GM18873 (cell line): ENCODE results near the gene CNN2.

Experiments used
- ATAC-seq: cut with Tn5 transposase; IDR thresholded peaks from one replicate; pipeline ENCODE4 v1.9.1; 2021; ENCODE audit warnings: mild to moderate bottlenecking, moderate library complexity, moderate number of reproducible peaks; ENCODE audit not compliant: unreplicated experiment, low FRiP score

The CNN2 gene

DNA sequence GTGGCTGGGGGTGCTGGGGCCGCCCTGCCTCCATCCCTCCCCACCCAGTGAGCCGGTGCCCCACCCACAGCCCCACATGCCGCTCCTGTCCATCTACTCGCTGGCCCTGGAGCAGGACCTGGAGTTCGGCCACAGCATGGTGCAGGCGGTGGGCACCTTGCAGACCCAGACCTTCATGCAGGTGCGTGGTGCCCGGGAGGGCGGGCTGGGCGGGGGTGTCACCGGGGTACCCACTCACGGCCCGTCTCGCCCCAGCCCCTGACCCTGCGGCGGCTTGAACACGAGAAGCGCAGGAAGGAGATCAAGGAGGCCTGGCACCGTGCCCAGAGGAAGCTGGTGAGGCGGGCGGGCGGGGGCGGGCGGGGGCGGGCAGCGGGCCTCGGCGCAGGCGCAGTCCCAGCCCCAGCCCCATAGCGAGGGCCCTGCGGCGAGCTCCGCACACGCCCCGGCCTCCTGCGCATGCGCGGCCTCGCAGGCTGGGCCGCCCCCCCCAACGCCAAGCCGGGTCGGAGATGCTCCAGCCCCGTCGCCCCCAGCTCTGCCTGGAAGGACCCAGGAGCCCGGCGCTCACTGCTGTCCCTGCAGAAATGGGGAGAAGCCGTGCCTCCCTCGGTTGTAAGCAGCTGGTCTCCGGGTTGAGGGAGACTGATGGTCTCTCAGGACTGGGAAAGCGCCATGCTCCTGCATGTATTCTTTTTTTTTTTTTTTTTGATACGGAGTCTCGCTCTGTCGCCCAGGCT, 48.3 kb downstream of the CNN2 start:
- ATAC-seq, result no peak

DNA sequence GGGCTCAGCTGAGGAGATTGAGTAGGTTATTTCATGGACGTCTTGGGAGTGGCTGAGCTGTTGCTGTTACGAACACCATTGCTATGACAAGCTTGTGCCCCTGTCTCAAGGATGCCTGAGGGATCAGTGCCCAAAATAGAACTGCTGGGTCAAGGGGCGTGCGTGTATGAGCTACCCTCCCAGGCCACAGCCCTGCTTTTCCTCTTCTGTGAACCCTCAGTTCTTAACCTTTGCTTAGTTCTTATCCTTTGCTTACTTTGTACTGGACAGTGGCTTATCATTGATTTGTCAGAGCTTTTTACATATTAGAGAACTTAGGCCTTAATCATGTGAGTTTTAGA, 49.6 kb downstream of the CNN2 start:
- ATAC-seq, result no peak

DNA sequence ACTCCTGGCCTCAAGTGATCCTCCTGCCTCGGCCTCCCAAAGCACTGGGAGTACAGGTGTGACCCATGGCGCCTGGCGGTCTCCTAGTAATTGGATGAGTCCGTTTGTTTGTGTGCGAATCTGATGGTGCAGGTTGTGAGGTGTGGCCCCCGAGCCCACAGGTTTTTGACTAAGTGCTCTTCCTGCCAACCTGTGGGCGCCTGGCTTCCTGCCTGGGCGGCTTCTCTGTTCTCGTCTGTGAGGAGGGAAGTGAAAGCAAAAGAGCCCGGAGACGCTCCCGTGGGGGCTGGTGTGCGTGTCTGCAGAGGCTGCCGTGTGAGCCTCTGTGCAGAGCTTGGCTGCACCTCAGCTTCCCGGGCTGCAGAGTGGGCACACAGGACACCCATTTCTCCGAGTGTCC, 50.5 kb downstream of the CNN2 start:
- ATAC-seq, result peak; percentile 60

DNA sequence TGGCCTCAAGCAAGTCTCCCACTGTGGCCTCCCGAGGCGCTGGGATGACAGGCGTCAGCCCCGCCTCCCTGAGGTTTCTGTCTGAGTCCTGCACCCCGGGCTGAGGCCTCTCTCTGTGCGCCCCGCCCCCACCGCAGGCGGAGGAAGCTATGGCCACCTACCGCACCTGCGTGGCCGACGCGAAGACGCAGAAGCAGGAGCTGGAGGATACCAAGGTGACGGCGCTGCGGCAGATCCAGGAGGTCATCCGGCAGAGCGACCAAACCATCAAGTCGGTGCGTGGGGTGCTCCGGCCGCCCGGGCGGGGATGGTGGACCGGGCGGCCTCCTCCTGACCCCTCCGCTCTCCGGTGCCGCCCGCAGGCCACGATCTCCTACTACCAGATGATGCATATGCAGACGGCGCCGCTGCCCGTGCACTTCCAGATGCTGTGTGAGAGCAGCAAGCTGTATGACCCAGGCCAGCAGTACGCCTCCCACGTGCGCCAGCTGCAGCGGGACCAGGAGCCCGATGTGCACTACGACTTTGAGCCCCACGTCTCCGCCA, 53.2 kb downstream of the CNN2 start:
- ATAC-seq, result no peak

DNA sequence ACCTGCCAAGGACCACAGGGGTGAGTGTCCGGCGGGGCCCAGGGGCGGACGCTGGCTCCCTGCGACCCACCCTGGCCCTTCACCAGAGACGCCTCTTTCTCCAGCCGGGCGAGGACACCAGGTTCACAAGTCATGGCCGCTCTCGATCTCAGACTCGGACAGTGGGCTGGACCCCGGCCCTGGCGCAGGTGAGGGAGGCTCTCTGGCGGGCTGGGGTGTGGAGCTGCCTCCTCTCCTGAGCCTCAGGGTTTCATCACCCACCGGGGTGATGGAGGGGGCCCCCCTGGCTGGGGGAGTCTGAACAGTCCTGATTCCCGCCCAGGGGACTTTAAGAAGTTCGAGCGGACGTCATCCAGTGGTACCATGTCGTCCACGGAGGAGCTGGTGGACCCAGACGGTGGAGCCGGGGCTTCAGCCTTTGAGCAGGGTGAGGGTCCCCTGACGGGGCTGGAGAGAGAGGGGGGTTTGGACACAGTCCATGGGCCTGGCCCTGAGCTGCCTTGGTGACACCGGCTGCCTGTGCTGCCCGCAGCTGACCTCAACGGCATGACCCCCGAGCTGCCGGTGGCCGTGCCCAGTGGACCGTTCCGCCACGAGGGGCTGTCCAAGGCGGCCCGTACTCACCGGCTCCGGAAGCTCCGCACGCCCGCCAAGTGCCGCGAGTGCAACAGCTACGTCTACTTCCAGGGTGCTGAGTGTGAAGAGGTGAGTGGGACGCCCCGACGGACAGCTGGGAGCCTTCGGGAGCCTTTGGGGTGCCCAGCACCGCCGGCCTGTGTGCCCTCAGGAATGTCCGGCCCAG, 54.2 kb downstream of the CNN2 start:
- no peak for ATAC-seq

DNA sequence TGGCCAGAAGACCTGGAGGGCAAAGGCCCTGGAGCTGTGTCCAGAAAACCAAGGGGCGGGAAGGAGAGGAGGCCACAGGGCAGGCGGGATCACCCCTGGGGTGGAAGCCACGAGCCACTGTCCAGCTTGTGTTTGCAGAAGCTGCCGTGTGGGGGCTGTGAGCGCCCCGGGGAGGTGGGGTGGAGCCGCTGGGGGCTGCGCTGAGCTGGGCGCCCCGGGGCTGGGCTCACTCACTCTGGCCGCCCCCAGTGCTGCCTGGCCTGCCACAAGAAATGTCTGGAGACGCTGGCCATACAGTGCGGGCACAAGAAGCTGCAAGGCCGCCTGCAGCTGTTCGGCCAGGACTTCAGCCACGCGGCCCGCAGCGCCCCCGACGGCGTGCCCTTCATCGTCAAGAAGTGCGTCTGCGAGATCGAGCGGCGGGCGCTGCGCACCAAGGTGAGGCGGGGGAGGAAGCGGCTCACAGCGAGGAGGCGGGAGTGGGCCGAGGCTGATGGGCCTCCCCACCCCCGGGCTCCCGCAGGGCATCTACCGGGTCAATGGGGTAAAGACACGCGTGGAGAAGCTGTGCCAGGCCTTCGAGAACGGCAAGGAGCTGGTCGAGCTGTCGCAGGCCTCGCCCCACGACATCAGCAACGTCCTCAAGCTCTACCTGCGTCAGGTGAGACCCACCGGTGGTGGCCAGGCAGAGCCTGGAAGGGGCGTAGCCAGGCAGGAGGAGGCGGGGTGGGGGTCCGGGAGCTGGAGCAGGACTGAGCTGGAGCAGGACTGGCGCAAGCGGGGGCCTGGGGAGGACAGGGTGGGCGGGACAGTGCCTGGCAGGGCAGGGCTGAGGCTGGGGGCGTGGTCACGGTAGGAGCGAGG, 55.1 kb downstream of the CNN2 start:
- ATAC-seq, result no peak

DNA sequence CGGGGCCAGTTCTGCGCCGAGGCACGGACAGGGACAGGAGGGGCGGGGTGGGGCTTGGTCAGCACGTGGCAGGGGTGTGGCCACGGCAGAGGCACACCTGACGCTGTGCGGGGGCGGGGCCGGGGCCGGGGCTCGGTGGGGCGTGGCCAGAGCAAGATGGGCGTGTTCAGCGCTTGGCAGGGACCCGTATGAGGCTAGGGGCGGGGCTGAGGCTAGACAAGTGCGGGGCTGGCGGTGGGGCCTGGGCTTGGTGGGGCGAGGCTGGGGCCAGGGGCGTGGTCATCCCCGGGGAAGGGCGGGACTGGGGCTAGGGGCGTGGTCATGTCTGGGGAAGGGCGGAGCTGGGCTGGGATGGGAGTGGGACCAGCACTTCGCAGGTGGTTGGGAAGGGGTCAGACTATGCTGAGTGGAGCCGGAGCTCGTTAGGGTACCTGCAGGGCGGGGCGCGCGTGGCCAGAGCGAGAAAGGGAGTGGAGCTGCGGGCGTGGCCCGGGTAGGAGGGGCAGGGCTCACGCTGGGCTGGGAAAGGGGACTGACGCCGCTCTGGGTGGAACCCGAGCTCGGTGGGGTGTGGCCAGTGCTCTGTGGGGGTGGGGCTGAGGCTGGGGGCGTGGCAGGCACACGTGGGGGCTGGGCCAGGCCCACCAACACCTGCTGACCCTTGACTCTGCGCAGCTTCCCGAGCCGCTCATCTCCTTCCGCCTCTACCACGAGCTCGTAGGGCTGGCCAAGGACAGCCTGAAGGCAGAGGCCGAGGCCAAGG, 55.9 kb downstream of the CNN2 start:
- no peak for ATAC-seq

DNA sequence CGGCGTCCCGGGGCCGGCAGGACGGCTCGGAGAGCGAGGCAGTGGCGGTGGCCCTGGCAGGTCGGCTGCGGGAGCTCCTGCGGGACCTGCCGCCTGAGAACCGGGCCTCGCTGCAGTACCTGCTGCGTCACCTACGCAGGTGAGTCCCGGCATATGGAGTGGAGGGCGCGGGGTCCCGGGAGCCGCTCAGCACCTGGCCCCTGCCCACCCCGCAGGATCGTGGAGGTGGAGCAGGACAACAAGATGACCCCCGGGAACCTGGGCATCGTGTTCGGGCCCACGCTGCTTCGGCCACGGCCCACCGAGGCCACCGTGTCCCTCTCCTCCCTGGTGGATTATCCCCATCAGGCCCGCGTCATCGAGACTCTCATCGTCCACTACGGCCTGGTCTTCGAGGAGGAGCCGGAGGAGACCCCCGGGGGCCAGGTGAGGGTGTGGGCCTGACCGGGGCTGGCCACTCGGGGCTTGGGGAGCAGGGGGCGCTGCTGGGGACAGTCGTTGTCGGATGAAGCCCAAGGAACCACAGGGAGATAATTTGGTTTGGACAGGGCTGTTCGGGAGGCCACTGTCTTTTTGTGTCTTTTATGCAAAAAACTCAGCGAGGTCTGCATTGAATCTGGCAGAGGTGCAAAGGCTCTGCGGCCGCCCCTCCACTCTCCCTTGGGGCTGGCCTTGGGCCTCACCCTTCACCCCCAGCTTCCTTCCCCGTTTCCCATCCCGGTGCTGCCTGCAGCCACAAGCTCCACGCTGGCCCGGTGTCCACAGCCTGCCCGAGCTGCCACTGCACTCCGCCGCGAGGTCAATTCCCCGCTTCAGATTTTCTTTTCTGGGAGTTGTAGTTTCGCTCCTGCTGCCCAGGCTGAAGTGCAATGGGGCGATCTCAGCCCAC, 56.8 kb downstream of the CNN2 start:
- ATAC-seq, result no peak

DNA sequence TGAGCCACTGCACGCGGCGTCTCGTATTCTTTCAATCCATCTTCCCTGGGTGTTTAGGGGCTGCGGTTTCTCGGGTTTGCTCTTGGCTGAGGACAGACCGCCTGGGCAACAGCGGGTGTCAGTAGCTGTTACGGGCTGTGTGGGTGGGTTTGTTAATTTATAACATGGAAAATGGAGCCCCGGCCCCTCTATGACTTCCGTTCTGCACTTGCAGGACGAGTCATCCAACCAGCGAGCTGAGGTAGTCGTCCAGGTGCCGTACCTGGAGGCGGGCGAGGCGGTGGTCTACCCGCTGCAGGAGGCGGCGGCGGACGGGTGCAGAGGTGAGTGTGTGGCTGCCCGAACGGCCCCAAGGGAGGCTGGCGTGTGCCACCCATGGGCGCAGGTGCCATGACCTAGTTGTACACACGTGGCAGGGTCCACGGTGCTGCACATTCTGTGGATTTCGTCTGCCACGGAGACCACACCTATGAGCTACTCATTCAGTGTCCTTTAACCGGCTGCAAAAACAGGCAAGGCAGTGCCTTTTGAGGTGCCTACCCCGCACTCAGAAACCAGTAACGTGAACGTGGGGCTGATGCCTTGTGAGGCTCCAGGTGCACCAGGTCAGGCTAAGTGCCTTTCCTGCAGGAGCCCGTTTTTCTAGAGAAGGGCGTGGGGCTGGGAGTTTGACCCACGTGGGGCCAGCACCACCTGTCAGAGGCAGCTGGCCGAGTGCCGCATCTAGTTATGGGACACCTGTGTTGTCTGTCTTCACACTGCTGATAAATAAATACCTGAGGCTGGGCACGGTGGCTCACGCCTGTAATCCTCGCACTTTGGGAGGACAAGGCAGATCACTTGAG, 57.8 kb downstream of the CNN2 start:
- ATAC-seq, result no peak

DNA sequence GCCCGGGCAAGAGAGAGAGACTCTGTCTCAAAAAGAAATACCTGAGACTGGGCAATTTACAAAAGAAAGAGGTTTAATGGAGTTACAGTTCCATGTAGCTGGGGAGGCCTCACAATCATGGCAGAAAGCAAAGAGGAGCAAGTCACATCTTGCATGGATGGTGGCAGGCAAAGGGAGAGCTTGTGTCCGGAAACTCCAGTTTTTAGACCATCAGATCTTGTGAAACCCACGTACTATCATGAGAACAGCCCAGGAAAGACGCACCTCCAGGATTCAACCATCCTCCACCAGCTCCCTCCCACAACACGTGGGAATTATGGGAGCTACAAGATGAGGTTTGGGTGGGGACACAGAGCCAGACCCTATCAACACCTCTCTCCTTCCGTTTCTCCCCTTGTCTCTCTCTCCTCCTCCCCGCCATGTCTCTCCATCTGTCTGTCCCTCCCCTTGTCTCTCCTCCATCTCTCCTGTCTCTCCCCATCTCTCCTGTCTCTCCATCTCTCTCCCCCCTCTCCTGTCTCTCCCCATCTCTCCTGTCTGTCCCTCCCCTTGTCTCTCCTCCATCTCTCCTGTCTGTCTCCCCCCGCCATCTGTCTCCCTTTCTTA, 58.7 kb downstream of the CNN2 start:
- ATAC-seq, result no peak

DNA sequence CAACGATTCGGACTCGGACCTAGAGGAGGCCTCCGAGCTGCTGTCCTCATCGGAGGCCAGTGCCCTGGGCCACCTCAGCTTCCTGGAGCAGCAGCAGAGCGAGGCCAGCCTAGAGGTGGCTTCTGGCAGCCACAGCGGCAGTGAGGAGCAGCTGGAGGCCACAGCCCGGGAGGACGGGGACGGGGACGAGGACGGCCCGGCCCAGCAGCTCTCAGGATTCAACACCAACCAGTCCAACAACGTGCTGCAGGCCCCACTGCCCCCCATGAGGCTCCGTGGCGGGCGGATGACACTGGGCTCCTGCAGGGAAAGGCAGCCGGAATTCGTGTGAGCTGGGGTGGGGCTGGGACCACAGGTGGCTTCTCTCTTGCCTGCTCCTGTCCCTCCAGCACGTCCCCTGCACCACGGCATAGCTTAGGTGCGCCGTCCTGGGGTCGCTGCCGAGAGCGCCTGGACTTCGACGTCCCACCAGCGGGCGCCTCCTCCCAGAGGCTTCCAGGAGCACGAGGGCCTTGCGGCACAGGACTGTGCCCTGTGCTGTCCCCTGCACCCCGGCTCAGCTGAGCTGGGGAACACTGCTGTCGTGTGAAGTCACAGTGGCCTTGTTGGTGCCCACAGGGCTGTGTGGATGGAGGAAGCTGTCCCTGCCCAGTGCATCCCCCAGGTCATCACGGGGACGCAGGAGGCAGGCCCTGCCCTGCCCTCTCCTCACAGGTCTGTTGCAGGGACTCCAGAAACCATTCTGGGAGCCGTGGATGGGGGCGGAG, 59.5 kb downstream of the CNN2 start:
- ATAC-seq, result no peak

DNA sequence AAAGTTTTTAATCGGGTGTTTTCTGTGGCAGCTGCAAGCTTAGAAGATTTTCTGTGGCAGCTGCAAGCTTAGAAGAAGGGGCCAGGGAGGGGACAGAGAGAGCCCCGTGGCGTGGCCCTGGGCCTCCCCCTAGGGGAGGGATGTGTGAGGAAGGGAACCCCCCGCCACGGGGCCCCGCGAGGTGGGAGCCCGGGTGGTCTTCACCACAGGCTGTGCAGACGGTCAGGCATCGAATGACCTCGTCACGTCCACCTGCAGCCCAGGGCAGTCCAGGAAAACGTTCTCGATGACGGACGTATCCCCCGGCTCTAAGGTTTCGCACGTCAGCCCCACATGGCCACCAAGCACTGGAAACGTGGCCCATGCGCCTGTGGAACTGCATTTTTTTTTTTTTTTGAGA, 60.2 kb downstream of the CNN2 start:
- ATAC-seq, result no peak

DNA sequence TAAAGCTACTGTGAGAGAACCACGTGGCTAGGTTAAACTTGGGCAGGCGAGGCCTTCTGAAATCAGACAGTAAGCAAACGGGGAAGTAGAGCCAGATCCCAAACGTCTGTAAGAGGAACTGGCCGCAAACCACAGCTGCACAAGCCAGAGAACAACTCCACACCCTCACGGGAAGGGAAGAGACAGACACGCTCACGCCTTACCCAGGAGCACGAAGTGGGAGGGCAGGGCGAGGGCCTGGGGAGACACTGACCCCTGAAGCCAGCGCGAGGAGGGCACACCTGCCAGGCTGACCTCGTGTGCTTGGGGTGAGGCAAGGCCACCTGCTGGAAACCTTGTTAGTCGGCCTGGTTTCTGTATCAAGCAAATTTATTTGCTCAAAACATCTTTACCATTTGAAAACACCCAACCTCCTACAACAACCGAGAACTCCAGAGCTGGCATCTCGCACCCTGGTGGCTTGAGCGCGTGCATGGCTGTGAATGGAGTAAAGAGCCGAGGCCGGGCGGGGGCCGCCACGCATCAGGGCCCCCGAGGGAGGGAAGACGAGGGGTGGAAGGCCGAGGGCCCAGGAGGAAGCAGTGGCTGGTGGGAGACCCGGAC, 61.5 kb downstream of the CNN2 start:
- no peak for ATAC-seq

DNA sequence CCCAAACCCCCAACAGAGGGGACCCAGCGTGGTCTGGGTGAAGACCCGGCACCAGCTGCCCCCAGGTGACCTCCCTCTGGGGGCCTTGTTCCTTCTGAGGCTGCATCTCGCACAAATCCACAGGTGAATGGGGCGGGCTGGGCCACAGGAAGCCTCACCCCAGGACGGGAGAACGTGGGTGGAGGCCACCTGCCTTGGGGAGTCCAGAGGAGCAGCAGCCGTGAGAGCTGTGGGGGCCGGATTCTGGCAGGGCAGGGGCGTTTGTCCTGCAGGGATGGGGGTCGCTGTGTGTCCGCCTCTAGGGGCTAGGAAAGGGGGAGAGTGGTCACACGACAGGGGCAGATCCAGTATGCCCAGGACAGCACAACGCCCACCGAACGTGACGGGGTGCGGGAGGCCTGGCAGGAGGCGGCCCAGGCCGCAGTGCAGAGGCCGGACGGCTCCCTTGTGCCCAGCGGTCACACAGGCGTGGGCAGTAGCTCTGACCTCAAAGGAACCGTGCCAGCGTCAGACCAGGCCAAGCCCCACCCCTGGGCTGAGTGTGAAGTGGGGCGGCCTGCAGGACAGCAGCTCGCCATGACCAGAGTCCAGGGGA, 62.1 kb downstream of the CNN2 start:
- ATAC-seq, result no peak
